HG03520 (cell line): ENCODE results near the gene CDY2A.
"Not testable (repeated sequence)": the region's sequence is repeated elsewhere in the genome, so short reads cannot be mapped to it uniquely, and the experiment has no call there.

Experiments
- ATAC-seq: cut with Tn5 transposase; IDR thresholded peaks from one replicate; pipeline ENCODE4 v1.9.1; 2021; ENCODE audit warnings: mild to moderate bottlenecking, moderate library complexity; ENCODE audit not compliant: unreplicated experiment

CDY2A gene, protein sequence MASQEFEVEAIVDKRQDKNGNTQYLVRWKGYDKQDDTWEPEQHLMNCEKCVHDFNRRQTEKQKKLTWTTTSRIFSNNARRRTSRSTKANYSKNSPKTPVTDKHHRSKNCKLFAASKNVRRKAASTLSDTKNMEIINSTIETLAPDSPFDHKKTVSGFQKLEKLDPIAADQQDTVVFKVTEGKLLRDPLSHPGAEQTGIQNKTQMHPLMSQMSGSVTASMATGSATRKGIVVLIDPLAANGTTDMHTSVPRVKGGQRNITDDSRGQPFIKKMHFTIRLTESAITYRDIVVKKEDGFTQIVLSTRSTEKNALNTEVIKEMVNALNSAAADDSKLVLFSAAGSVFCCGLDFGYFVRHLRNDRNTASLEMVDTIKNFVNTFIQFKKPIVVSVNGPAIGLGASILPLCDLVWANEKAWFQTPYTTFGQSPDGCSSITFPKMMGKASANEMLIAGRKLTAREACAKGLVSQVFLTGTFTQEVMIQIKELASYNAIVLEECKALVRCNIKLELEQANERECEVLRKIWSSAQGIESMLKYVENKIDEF

GRCh38 chrY:18025487-18025886, at the start of gene CDY2A:
CDY2A (plus strand) TSS chrY:18025787; CDS start chrY:18026115, 328 bp downstream.
- ATAC-seq: not testable (repeated sequence)

- not testable (repeated sequence) for ATAC-seq
Observed at GRCh38 chrY:17997586-17997985, 28.0 kb upstream of the CDY2A start.

DNA sequence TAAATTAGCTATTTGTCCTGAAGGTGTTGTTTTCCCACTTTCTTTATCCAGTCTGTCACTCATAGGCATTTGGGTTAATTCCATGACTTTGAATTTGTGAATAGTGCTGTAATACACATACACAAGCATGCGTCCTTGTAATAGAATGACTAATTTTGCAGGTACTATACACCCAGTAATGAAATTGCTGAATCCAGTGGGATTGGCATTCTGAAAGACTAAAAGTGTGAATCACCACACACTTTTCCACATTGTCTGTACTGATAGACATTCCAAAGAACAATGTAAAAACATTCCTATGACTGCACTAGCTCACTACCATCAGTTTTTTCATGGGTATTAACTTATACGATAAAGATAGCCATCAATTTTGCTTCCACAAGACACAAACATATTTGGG, 27.3 kb upstream of the CDY2A start:
- ATAC-seq: not testable (repeated sequence)

DNA sequence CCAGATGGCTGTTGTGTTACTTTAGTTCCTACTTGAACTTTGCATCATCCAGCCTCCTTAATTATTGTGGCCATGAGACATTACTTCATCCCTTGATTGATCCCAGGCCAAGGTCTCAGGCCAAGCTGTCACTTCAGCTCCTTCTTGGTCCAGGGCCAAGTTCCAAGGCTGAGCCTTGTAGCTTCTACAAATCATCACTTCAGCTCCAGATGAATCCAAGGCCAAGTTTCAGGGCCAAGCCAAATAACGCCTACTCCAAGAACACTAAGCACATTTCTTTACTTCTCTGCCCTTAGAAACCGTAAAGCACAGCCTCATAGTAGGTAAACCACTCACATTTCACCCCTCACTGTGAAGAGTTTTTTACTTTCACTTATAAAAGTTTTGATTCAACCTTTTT, 1.7 kb upstream of the CDY2A start:
- not testable (repeated sequence) for ATAC-seq

- not testable (repeated sequence) for ATAC-seq
Observed at GRCh38 chrY:18028845-18029244, 3.3 kb downstream of the CDY2A start.

DNA sequence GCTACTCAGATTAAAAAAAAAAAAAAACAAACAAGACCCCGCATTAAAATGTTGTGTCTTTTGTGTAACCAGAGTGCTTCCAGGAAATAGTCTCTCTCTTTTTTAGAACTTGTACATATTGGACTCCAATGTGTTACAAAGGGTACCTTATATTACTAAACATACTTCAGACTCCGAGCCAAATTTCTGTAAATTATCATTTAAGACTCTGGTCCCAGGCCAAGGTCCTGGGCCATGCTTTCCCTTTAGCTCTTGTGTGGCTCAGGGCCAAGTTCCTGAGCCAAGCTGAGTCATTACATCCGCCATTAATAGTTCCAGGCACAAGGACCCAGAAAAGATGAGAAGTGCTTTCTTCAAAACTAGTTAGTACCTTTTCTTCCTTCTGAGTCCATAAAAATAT, 4.6 kb downstream of the CDY2A start:
- ATAC-seq: not testable (repeated sequence)

- ATAC-seq: not testable (repeated sequence)
Observed at GRCh38 chrY:18034100-18034814, 8.7 kb downstream of the CDY2A start.

- not testable (repeated sequence) for ATAC-seq
Observed at GRCh38 chrY:18034864-18035263, 9.3 kb downstream of the CDY2A start.

DNA sequence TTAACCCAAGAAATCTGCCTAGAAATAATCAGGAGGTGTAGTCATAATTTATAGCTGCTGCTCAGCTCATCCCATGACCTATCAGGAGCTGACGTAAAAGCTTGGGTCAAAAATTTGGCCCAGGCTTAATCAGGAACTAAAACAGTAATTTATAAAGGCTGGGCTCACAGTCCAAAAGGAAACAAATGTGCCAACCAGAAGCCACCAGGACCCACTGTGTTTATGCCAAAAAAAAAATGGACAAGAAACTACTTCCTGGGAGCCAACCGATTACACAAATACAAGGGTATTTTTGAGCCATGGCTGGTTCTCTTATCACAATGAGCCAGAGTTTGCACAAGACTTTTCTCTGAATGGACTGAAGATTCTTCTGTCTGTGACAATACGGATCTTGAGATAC, 19.4 kb downstream of the CDY2A start:
- not testable (repeated sequence) for ATAC-seq

DNA sequence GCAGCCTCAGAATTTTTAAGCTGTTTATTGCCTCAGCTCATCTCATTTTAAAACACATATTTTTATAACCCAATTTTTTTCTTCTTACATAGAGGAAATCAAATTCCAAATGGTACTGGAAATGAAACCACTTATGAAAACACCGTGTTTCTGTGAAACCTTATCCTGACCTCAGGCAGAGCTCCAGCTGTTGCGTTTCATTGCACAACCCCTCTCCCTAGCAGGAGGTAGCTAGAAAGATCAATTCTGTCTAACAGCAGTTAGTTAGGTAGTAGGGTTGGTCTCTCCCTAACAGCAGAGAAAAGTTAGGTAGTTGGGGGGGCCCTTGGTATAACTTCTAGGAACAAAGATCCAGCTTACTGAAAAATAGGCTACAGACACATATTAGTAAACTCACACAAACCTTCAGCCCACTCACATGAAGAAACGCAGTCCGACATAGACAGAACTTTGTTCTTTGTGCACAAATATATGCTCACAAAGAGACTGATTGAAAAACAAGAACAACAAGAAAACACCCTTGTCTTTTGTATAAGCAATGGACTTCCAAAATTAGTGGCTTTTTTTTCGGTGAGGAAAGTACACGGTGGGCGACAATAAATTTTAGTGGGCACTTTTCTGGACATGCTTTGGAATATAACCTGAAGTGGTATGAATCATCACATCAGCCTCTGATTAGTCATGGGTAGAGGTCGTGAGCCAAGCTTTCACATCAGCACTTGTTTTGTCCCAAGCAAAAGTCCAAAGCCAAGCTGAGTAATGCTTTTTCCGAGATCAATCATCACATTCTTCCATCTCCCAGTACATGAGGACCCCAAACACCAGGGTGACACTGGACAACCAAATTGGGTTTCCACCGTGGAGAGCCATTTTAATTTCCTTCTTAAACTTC, 22.8 kb downstream of the CDY2A start:
- ATAC-seq: not testable (repeated sequence)

DNA sequence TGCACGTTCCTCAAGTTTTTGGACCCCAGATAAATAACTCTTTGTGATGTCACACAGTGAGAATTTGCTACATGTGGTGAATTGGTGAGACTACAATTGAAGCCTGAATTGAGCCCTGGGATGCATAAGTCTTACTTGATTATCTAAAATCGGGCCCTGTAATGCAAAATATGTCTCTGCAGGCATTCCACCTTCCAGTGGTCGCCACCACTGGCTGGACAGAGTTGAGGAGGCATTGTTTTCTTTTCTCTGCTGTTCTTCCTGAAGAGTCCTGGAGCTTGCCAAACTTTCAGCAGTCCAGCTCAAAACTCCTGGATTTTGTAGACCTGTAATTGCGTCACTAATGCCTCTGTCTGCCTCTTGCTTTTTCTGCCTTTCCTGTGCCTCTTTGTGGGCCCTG, 23.5 kb downstream of the CDY2A start:
- ATAC-seq: not testable (repeated sequence)

DNA sequence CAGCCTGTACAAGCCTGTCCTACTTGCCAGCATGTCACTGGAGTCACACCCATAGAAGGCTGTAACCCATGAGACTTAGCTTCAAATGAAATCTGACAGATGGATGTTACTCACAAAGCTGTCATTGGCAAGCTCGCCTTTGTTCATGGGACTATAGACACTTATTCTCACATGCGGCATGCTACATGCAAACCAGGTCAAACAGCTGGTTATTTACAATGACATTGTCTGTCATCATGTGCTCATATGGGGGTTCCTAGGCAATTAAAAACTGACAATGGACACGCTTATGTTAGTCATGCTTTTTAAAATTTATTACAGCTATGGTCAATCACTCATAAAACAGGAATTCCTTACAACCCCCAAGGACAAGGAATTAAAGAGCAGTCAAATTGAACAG, 30.9 kb downstream of the CDY2A start:
- ATAC-seq: not testable (repeated sequence)

DNA sequence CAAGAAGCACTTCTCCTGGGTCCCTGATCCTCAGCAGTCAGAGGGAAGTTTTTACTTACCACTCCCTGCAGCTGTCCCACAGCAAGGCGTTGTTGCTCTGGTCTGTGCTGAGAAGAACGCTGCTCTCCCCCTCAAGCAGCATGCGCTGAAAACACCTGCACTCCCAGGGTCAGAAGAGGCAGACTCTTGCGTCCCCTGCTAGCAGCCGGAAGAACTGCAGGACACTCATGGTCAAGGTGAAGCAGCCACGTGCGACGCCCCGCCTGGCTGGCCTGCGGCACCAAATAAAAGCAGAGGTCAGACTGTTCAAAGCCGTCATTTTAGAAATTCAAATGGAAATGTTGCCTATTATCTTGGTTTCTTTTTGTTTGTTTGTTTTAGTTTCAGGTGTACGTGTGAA, 47.9 kb downstream of the CDY2A start:
- ATAC-seq: not testable (repeated sequence)
